Measurements from ENCODE around the gene C1orf87.

C1orf87 gene

GRCh38 chr1:59967141-59967697 lies 106.4 kb downstream of the C1orf87 start:
- peak; percentile 13 for DNase-seq (ENCODE audit: low read depth)
- no peak overlapping the region for H3K4me3 ChIP-seq (replicated peaks; ENCODE audit: low read depth, low read length)

GRCh38 chr1:59952065-59952464 lies 121.5 kb downstream of the C1orf87 start:
- DNase-seq (ENCODE audit: low read depth), result no peak
- H3K4me3 ChIP-seq (replicated peaks; ENCODE audit: low read depth, low read length), result no peak overlapping the region
- TF ChIP-seq, protein P1, sequence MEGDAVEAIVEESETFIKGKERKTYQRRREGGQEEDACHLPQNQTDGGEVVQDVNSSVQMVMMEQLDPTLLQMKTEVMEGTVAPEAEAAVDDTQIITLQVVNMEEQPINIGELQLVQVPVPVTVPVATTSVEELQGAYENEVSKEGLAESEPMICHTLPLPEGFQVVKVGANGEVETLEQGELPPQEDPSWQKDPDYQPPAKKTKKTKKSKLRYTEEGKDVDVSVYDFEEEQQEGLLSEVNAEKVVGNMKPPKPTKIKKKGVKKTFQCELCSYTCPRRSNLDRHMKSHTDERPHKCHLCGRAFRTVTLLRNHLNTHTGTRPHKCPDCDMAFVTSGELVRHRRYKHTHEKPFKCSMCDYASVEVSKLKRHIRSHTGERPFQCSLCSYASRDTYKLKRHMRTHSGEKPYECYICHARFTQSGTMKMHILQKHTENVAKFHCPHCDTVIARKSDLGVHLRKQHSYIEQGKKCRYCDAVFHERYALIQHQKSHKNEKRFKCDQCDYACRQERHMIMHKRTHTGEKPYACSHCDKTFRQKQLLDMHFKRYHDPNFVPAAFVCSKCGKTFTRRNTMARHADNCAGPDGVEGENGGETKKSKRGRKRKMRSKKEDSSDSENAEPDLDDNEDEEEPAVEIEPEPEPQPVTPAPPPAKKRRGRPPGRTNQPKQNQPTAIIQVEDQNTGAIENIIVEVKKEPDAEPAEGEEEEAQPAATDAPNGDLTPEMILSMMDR (IDR thresholded peaks at IDR 0.05; ENCODE audit: low read length, missing control alignments), result no peak

More at GRCh38 chr1:59967141-59967697, 106.4 kb downstream of the C1orf87 start:
- TF ChIP-seq, protein P1 (IDR thresholded peaks at IDR 0.05; ENCODE audit: low read length, missing control alignments), result no peak

DNA sequence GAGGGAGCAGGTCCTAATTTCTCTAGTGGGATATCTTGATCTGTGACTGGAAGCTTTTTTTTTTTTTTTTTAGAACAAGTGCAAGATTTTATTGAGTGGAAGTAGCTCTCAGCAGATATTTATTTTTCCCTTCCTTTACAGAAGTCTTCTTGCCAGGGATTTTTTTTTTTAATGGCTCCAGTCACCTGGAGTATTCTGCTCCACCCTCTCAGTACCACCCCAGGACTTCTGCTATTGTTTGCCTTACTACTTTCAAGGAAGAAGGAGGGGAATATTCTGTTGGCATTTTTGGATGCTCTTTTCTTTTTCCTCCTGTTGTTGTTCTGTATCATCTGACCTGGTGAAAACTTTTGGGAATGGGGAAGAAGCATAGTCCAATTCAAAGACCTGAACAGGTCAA lies 123.9 kb downstream of the C1orf87 start:
- TF ChIP-seq, protein P1 (IDR thresholded peaks at IDR 0.05; ENCODE audit: low read length, missing control alignments), result no peak

GRCh38 chr1:59948990-59949389 lies 124.6 kb downstream of the C1orf87 start:
- no peak for DNase-seq (ENCODE audit: low read depth)
- TF ChIP-seq, protein P1 (IDR thresholded peaks at IDR 0.05; ENCODE audit: low read length, missing control alignments), result no peak
- no peak overlapping the region for H3K4me3 ChIP-seq (replicated peaks; ENCODE audit: low read depth, low read length)

More for the DNA sequence above, 123.9 kb downstream of the C1orf87 start:
- H3K4me3 ChIP-seq (replicated peaks; ENCODE audit: low read depth, low read length), result no peak overlapping the region
- no peak for DNase-seq (ENCODE audit: low read depth)

DNA sequence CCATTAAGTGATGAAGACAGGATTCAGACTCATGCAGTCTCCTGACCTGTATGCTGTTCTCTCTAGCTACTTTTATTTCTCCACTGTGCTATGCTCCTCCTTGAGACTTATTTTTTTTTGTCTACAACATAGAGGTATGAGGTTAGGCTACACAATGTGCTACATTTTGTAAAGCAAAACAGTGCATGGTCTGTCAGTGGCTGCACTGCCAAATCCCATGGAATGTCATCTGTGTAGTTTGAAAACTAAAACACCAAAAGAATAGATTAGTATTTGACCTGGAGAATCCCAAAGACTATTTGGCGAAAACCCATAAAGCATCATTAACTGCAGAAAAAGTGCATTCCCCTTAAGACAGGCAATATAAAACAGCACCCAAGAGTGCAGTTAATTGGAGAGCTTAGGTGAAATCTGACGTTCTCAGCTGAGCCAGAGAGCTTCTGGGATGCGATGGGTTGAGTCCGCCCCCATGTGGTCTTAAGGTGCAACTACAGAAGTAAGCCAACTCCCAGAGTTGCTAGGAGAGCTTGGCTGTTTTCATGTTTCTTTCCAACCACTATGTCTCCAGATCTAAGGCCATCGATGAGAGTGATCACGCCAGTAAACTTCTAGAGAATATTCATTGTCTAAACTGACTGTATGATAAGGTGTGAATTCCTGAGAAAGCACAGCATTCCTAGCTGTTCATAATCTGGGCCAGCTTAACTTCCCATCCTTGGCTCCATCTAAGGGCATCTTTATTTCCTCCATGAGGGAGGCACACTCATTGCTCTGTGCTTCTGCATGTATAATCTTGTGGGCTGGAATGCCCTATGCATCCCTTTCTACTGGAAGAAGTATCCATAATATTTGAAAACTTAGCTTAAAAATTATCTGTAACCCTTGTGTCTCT lies 126.3 kb downstream of the C1orf87 start:
- H3K4me3 ChIP-seq (replicated peaks; ENCODE audit: low read depth, low read length), result no peak overlapping the region
- peak; percentile 80 for DNase-seq (ENCODE audit: low read depth)
- TF ChIP-seq, protein P1 (IDR thresholded peaks at IDR 0.05; ENCODE audit: low read length, missing control alignments), result peak; percentile 96

DNA sequence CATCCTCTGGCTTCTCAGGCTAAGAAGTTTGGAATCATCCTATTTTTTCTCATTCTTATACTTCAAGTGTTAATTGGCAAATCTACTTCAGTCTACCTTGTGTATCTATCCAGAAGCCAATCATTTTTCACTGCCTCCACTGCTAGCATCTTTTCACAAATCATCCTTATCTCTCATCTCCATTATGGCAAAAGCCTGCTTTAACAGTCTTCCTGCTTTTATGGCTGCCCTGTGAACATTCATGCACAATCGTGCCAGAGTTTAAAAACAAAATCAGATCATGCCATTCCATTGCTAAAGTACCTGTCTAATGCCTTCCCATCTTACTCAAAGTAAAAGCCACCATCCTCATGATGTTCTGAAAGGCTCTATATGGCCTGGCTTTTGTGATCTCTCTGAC lies 127.8 kb downstream of the C1orf87 start:
- TF ChIP-seq, protein P1 (IDR thresholded peaks at IDR 0.05; ENCODE audit: low read length, missing control alignments), result no peak
- no peak overlapping the region for H3K4me3 ChIP-seq (replicated peaks; ENCODE audit: low read depth, low read length)
- no peak for DNase-seq (ENCODE audit: low read depth)
